ENCODE measurements around the gene NPR2. TPM values are rescaled to one million over a fixed set of nuclear protein-coding genes. Genes with fewer than 3 reads are reported as not detected.
A peak's percentile ranks its signal among the peaks of the same experiment; 100 is the strongest.

Gene NPR2
- total RNA-seq, 4 donors from 2014 or later: 0.08 to 12.2 (median 1.8) TPM

GRCh38 chr9:35827486-35827885 lies 36.1 kb downstream of the NPR2 start:
- TF ChIP-seq POLR2A (IDR thresholded peaks at IDR 0.05) (no peak), CTCF (IDR thresholded peaks at IDR 0.05) (no peak)
- Histone ChIP-seq H3K9me3 (no peaks in the 10 kb centered on the region), H3K4me3 (no peak overlapping the region), H3K4me1 (peaks cover 9 to 57% (median 12%) of the 10 kb centered on the region in 3 donors), H3K27me3 (no peaks in the 10 kb centered on the region), H3K36me3 (no peaks in the 10 kb centered on the region), H3K27ac (peak overlapping the region in 3 of 4 donors; percentile 7 to 99 (median 96))
- intact Hi-C loops (cut with DNase I): no loop called here
- WGBS, 2 donors: 37 to 60% methylated on average over 3 of the region's 3 CpGs
- DNase-seq: no peak

DNA sequence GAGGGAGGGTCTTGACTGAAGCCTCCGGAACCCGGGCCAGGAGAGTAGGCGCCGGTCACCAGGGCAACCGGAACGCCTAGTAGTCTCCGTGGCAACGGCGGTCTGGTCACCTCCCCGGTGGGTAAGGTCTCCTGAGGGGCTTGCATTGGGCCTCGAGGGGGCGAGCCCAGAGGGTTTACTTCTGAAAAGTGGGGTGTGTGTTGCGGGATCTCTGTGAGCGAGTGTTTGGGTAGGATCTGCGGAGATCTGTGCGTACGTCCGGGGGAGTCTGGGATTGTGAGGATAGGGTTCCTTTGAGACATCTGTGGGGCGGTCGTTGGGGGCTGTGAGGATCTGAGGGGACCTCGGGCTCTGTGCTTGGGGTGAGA lies 37.3 kb downstream of the NPR2 start, which contains the start of gene FAM221B:
FAM221B (minus strand) TSS at position 17 of the 368 bp plus-strand sequence. CDS start 2,571 bp downstream, outside the sequence.
- TF ChIP-seq CTCF (IDR thresholded peaks at IDR 0.05): no peak
- TF ChIP-seq POLR2A (IDR thresholded peaks at IDR 0.05): no peak
- Histone ChIP-seq H3K9me3 (no peaks in the 10 kb centered on the region), H3K36me3 (no peaks in the 10 kb centered on the region), H3K4me1 (peaks cover 14 to 68% (median 18%) of the 10 kb centered on the region in 3 donors), H3K27ac (peak within 1 kb of the TSS; percentile 79 to 99 (median 90)), H3K4me3 (peak within 1 kb of the TSS; percentile 55 to 94 (median 80)), H3K27me3 (no peaks in the 10 kb centered on the region)
- intact Hi-C loops (cut with DNase I): no loop called here
- no peak for DNase-seq
- WGBS, 2 donors: 0 to 2% methylated on average over 8 to 15 of the region's 21 CpGs

DNA sequence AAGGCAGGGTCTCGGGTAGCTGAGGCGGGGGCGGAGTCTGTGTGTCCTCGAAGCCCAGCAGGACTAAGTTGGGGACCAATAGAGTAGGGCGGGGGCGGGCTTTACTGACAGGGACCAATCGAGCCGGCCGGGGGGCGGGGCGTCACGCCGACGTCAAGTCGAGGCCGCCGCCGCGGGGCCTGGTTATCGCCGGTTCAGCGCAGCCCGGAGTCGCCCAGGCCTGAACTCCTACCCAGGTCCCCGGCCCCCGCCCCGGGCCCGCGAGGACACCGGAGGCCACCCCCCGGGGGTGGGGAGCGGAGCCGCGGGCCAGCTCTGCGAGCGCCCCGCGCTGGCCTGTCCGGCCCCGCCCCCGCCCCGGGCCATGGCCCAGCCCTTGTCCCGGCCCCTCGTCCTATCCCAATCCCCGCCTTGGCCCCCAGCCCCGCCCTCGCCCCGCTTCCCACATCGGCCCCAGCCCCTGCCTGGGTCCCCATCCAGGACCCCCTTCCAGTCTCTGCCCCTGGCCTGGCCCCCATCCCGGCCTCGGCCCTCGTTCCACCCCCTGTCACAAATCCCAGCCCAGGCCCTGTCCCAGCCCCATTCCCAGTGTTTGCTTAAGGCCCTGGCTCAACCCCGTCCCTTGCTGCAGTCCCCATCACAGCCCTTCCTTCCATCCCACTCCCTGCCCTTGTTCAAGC lies 37.8 kb downstream of the NPR2 start, which contains the start of gene TMEM8B:
TMEM8B (plus strand) TSS at position 145 of the 680 bp plus-strand sequence; CDS start at position 365, 220 bp downstream.
- H3K36me3 ChIP-seq: no peaks in the 10 kb centered on the region
- H3K27ac ChIP-seq: peak within 1 kb of the TSS; percentile 79 to 99 (median 90)
- H3K4me1 ChIP-seq: peaks cover 16 to 68% (median 18%) of the 10 kb centered on the region in 3 donors
- H3K4me3 ChIP-seq: peak within 1 kb of the TSS; percentile 55 to 94 (median 80)
- 1 to 3% methylated on average over 2 to 7 of the region's 53 CpGs for WGBS, 2 donors
- TF ChIP-seq CTCF (IDR thresholded peaks at IDR 0.05) (no peak), POLR2A (IDR thresholded peaks at IDR 0.05) (peak in 2 of 4 donors; percentile 33 to 62)
- no peaks in the 10 kb centered on the region for H3K9me3 ChIP-seq
- DNase-seq: peak; percentile 89
- H3K27me3 ChIP-seq: no peaks in the 10 kb centered on the region
- intact Hi-C loops (cut with DNase I): no loop called here

GRCh38 chr9:35829764-35830096 lies 38.3 kb downstream of the NPR2 start:
- H3K36me3 ChIP-seq: no peaks in the 10 kb centered on the region
- WGBS, 2 donors: 20 to 40% methylated on average over 1 of the region's 2 CpGs
- TF ChIP-seq CTCF (IDR thresholded peaks at IDR 0.05) (no peak), POLR2A (IDR thresholded peaks at IDR 0.05) (no peak)
- peak overlapping the region; percentile 79 to 99 (median 90) for H3K27ac ChIP-seq
- no peaks in the 10 kb centered on the region for H3K9me3 ChIP-seq
- H3K4me3 ChIP-seq: peak overlapping the region; percentile 55 to 94 (median 80)
- no peaks in the 10 kb centered on the region for H3K27me3 ChIP-seq
- no peak for DNase-seq
- intact Hi-C loops (cut with DNase I): no loop called here
- peaks cover 17 to 71% (median 18%) of the 10 kb centered on the region in 3 donors for H3K4me1 ChIP-seq

GRCh38 chr9:35831040-35831439 lies 39.6 kb downstream of the NPR2 start:
- H3K4me1 ChIP-seq: peaks cover 17 to 74% (median 18%) of the 10 kb centered on the region in 3 donors
- no peak for DNase-seq
- no peaks in the 10 kb centered on the region for H3K36me3 ChIP-seq
- no peaks in the 10 kb centered on the region for H3K9me3 ChIP-seq
- TF ChIP-seq POLR2A (IDR thresholded peaks at IDR 0.05): no peak
- TF ChIP-seq CTCF (IDR thresholded peaks at IDR 0.05): no peak
- 79 to 82% methylated on average over 4 of the region's 4 CpGs for WGBS, 2 donors
- no peaks in the 10 kb centered on the region for H3K27me3 ChIP-seq
- no peak overlapping the region for H3K27ac ChIP-seq
- no peak overlapping the region for H3K4me3 ChIP-seq
- intact Hi-C loops (cut with DNase I): no loop called here

All from esophagus squamous epithelium (tissue), 5 donors.